HepG2 (cell line): Measurements from ENCODE around the gene ZNF771. TPM values are rescaled to one million over a fixed set of nuclear protein-coding genes. Genes with fewer than 3 reads are reported as not detected.
A peak's percentile ranks its signal among the peaks of the same experiment; 100 is the strongest.

Experiments
- FOXO1 ChIP-seq: sonication (generic); formaldehyde crosslinking; IDR thresholded peaks from 2 replicates; pipeline ENCODE4 v1.4.0; 2020; ENCODE audit warnings: missing genetic modification reagents
- HNRNPUL1 ChIP-seq: fragments of 200-400 bp; formaldehyde crosslinking; IDR thresholded peaks from 2 replicates; pipeline ENCODE4 v1.6.1; 2017; ENCODE audit warnings: low read depth, mild to moderate bottlenecking, low read length, moderate library complexity
- JARID2 ChIP-seq: sonication (generic); formaldehyde crosslinking; IDR thresholded peaks from 2 replicates; pipeline ENCODE4 v1.8.1; 2023; ENCODE audit warnings: missing genetic modification reagents, inconsistent platforms; ENCODE audit not compliant: insufficient replicate concordance
- JUN ChIP-seq: sonication (generic); formaldehyde crosslinking; IDR thresholded peaks from 2 replicates; pipeline ENCODE4 v1.4.0; 2020; ENCODE audit warnings: mild to moderate bottlenecking, missing genetic modification reagents
- MXI1 ChIP-seq: IDR thresholded peaks from 3 replicates; pipeline ENCODE4 v1.6.1; 2012; ENCODE audit warnings: low read depth, low read length, inconsistent platforms, borderline replicate concordance
- NFKBIZ ChIP-seq: IDR thresholded peaks from 2 replicates; pipeline ENCODE4 v1.6.1; 2018; ENCODE audit warnings: missing genetic modification reagents, missing compliant biosample characterization
- PHB2 ChIP-seq: fragments of 450-650 bp; IDR thresholded peaks from 2 replicates; pipeline ENCODE4 v1.6.1; 2018; ENCODE audit not compliant: partially characterized antibody
- POLR2AphosphoS5 ChIP-seq: IDR thresholded peaks from 2 replicates; pipeline ENCODE4 v1.6.1; 2012; ENCODE audit warnings: low read depth, low read length
- RXRA ChIP-seq: sonication (generic); formaldehyde crosslinking; IDR thresholded peaks from 2 replicates; pipeline ENCODE4 v1.5.1; 2020; ENCODE audit warnings: missing genetic modification reagents
- RXRB ChIP-seq: IDR thresholded peaks from 2 replicates; pipeline ENCODE4 v1.6.1; 2016; ENCODE audit warnings: borderline replicate concordance, missing genetic modification reagents, missing compliant biosample characterization
- SNAPC2 ChIP-seq: sonication (generic); formaldehyde crosslinking; IDR thresholded peaks from 2 replicates; pipeline ENCODE4 v1.8.1; 2022; ENCODE audit warnings: mild to moderate bottlenecking, missing genetic modification reagents
- ZBTB1 ChIP-seq: sonication (generic); formaldehyde crosslinking; IDR thresholded peaks from 2 replicates; pipeline ENCODE4 v1.4.0; 2020; ENCODE audit warnings: missing genetic modification reagents, borderline replicate concordance
- ZNF264 ChIP-seq: sonication (generic); formaldehyde crosslinking; IDR thresholded peaks from 2 replicates; pipeline ENCODE4 v1.4.0; 2020; ENCODE audit warnings: missing genetic modification reagents
- ZNF382 ChIP-seq: sonication (generic); formaldehyde crosslinking; IDR thresholded peaks from 2 replicates; pipeline ENCODE4 v1.5.0; 2020; ENCODE audit warnings: missing genetic modification reagents, mild to moderate bottlenecking, borderline replicate concordance
- ZNF558 ChIP-seq: sonication (generic); formaldehyde crosslinking; IDR thresholded peaks from 2 replicates; pipeline ENCODE4 v1.9.0; 2022; ENCODE audit warnings: mild to moderate bottlenecking, missing genetic modification reagents, borderline replicate concordance
- ZNF687 ChIP-seq: sonication (generic); formaldehyde crosslinking; IDR thresholded peaks from 2 replicates; pipeline ENCODE4 v1.5.1; 2020; ENCODE audit warnings: mild to moderate bottlenecking, missing genetic modification reagents, moderate library complexity
- ZNF772 ChIP-seq: sonication (generic); formaldehyde crosslinking; IDR thresholded peaks from 2 replicates; pipeline ENCODE4 v1.5.0; 2020; ENCODE audit warnings: mild to moderate bottlenecking, missing genetic modification reagents
- ZNF891 ChIP-seq: sonication (generic); formaldehyde crosslinking; IDR thresholded peaks from 2 replicates; pipeline ENCODE4 v1.5.0; 2020; ENCODE audit warnings: mild to moderate bottlenecking, missing genetic modification reagents
- ZSCAN12 ChIP-seq: sonication (generic); formaldehyde crosslinking; IDR thresholded peaks from 2 replicates; pipeline ENCODE4 v1.9.0; 2021; ENCODE audit warnings: mild to moderate bottlenecking, missing genetic modification reagents
- polyA plus RNA-seq, 8 experiments: library from polyadenylated mRNA; depleted of rRNA in 3 of 8; stranded (reverse) in 7 of 8; unstranded in 1 of 8; fragments of >200 nt; fragmentation: Illumina TruSeq in 4 of 8; extraction: Trizol in 4 of 8; gene quantifications; 2 replicates each; pipeline versions ENCODE4 v1.2.1 to v1.2.3, GENCODE V29; 2011 to 2016; ENCODE audit warnings: low read depth in 4 of 8, missing spikeins in 1 of 8, mixed read lengths in 1 of 8; ENCODE audit not compliant: insufficient read depth in 1 of 8
- total RNA-seq, 5 experiments: library from RNA; depleted of rRNA; stranded (reverse); fragments of >200 nt; fragmentation: Illumina TruSeq; extraction: Trizol; gene quantifications; 2 replicates each; pipeline ENCODE4 v1.2.3, GENCODE V29; 2016; ENCODE audit warnings: low read depth in 1 of 5
- TF ChIP-seq, protein P1 (sequence below): sonication (generic); formaldehyde crosslinking; IDR thresholded peaks from 2 replicates; pipeline ENCODE4 v1.8.0; 2022; ENCODE audit warnings: mild to moderate bottlenecking, missing genetic modification reagents, moderate library complexity
- TF ChIP-seq, protein P2 (sequence below): sonication (generic); formaldehyde crosslinking; IDR thresholded peaks from 2 replicates; pipeline ENCODE4 v1.4.0; 2020; ENCODE audit warnings: missing genetic modification reagents
- TF ChIP-seq, protein P3 (sequence below): sonication (generic); formaldehyde crosslinking; IDR thresholded peaks from 2 replicates; pipeline ENCODE4 v1.5.0; 2020; ENCODE audit warnings: missing genetic modification reagents
- TF ChIP-seq, protein P4 (sequence below): sonication (generic); formaldehyde crosslinking; IDR thresholded peaks from 2 replicates; pipeline ENCODE4 v1.4.0; 2020; ENCODE audit warnings: missing genetic modification reagents

ZNF771 gene
- total and polyA plus RNA-seq, 2 of the 13 experiments (the other 11 are each of a cell fraction or from before 2014, with no cell fraction given), result 5.0 to 11.8 TPM

DNA sequence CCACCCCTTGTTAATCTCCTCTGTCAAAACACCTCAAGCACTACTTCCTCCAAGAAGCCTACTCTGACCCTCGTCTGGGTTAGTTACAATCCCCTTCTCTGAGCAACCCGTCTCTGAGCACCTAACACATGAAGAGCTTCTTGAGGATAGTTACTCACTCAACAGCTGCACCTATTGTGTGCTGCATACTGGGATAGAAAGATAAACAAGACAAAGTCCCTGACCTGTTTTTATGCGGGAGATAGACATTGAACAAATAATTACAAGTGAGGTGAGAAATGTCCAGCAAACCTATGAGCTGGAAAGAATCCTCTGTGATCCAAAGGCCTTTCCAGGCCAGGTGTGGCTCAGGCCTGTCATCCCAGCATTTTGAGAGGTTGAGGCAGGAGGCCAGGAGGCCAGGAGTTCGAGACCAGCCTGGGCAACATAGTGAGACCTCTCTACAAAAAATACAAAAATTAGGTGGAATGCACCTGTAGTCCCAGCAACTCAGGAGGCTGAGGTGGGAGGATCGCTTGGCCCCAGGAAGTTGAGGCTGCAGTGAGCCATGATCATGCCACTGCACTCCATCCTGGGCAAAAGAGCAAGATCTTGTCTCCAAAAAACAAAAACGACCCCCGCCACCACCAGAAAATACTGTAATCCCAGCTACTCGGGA lies 5.5 kb upstream of the ZNF771 start (continued):
- peak; percentile 72 for TF ChIP-seq JARID2 (CRISPR knock-in tag)
- no peak; the same call in 1 of the 2 replicates for TF ChIP-seq ZNF772
- TF ChIP-seq RXRA, result peak; percentile 45; the same call in 1 of the 2 replicates
- TF ChIP-seq POLR2AphosphoS5, result peak; percentile 60
- TF ChIP-seq, protein P1, sequence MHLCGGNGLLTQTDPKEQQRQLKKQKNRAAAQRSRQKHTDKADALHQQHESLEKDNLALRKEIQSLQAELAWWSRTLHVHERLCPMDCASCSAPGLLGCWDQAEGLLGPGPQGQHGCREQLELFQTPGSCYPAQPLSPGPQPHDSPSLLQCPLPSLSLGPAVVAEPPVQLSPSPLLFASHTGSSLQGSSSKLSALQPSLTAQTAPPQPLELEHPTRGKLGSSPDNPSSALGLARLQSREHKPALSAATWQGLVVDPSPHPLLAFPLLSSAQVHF (CRISPR knock-in tag), result no peak
- no peak for TF ChIP-seq ZNF891 (CRISPR knock-in tag)
- TF ChIP-seq ZNF382 (CRISPR knock-in tag), result no peak
- TF ChIP-seq, protein P2, sequence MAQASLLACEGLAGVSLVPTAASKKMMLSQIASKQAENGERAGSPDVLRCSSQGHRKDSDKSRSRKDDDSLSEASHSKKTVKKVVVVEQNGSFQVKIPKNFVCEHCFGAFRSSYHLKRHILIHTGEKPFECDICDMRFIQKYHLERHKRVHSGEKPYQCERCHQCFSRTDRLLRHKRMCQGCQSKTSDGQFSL (CRISPR knock-in tag), result no peak
- TF ChIP-seq MXI1, result peak; percentile 68; the same call in 1 of the 3 replicates
- TF ChIP-seq SNAPC2 (CRISPR knock-in tag), result no peak; the same call in 1 of the 2 replicates
- 0 out of 2 replicates have a peak, but pooled peaks have one; percentile 51 for TF ChIP-seq ZSCAN12 (CRISPR knock-in tag)
- peak; percentile 76; the same call in 1 of the 2 replicates for TF ChIP-seq JUN (CRISPR knock-in tag)
- peak; percentile 90 for TF ChIP-seq FOXO1 (CRISPR knock-in tag)
- no peak for TF ChIP-seq PHB2
- TF ChIP-seq RXRB, result peak; percentile 86
- TF ChIP-seq ZNF687 (CRISPR knock-in tag), result peak; percentile 23; the same call in 1 of the 2 replicates
- TF ChIP-seq NFKBIZ (CRISPR knock-in tag), result 0 out of 2 replicates have a peak, but pooled peaks have one; percentile 28
- TF ChIP-seq, protein P3, sequence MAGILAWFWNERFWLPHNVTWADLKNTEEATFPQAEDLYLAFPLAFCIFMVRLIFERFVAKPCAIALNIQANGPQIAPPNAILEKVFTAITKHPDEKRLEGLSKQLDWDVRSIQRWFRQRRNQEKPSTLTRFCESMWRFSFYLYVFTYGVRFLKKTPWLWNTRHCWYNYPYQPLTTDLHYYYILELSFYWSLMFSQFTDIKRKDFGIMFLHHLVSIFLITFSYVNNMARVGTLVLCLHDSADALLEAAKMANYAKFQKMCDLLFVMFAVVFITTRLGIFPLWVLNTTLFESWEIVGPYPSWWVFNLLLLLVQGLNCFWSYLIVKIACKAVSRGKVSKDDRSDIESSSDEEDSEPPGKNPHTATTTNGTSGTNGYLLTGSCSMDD (CRISPR knock-in tag), result no peak
- TF ChIP-seq ZBTB1 (CRISPR knock-in tag), result no peak
- no peak for TF ChIP-seq HNRNPUL1
- TF ChIP-seq, protein P4, sequence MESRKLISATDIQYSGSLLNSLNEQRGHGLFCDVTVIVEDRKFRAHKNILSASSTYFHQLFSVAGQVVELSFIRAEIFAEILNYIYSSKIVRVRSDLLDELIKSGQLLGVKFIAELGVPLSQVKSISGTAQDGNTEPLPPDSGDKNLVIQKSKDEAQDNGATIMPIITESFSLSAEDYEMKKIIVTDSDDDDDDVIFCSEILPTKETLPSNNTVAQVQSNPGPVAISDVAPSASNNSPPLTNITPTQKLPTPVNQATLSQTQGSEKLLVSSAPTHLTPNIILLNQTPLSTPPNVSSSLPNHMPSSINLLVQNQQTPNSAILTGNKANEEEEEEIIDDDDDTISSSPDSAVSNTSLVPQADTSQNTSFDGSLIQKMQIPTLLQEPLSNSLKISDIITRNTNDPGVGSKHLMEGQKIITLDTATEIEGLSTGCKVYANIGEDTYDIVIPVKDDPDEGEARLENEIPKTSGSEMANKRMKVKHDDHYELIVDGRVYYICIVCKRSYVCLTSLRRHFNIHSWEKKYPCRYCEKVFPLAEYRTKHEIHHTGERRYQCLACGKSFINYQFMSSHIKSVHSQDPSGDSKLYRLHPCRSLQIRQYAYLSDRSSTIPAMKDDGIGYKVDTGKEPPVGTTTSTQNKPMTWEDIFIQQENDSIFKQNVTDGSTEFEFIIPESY, result no peak
- no peak; the same call in 1 of the 2 replicates for TF ChIP-seq ZNF558 (CRISPR knock-in tag)
- no peak for TF ChIP-seq ZNF264 (CRISPR knock-in tag)
